CD14-positive monocyte (primary cell): Measurements from ENCODE around the gene SOX5. TPM values are rescaled to one million over a fixed set of nuclear protein-coding genes. Genes with fewer than 3 reads are reported as not detected.

Experiments
- DNase-seq, 3 donors: peaks; one replicate each; pipeline ENCODE4 v3.0.0-alpha.2; 2011 to 2022
- H2AFZ ChIP-seq: 2 replicates; pipeline ENCODE4 v1.6.0; 2012; ENCODE audit warnings: mild to moderate bottlenecking, low read depth, low read length, inconsistent platforms; ENCODE audit not compliant: insufficient read depth, poor library complexity, severe bottlenecking
- H3K27ac ChIP-seq, 2 donors: 1 replicate in 1 of 2; 2 replicates in 1 of 2; pipeline ENCODE4 v1.5.1; 2012 to 2013; ENCODE audit warnings: low read length in 2 of 2, control low read depth in 1 of 2, inconsistent platforms in 1 of 2, low read depth in 1 of 2, mild to moderate bottlenecking in 1 of 2
- H3K27me3 ChIP-seq, 2 donors: one replicate each; pipeline versions ENCODE4 v1.6.0 to v1.6.1; 2011 to 2013; ENCODE audit warnings: low read length in 2 of 2; ENCODE audit not compliant: control insufficient read depth in 2 of 2, insufficient read depth in 2 of 2
- H3K36me3 ChIP-seq, 2 donors: replicated peaks in 1 of 2; 1 replicate in 1 of 2; 2 replicates in 1 of 2; pipeline versions ENCODE4 v1.5.1 to v1.6.1; 2012 to 2013; ENCODE audit warnings: low read length in 2 of 2, control low read depth in 1 of 2, inconsistent platforms in 1 of 2, mild to moderate bottlenecking in 1 of 2; ENCODE audit not compliant: insufficient read depth in 2 of 2, control insufficient read depth in 1 of 2
- H3K4me1 ChIP-seq, 2 donors: 1 replicate in 1 of 2; 2 replicates in 1 of 2; pipeline versions ENCODE4 v1.5.1 to v1.6.1; 2012 to 2013; ENCODE audit warnings: low read length in 2 of 2, control low read depth in 1 of 2, inconsistent platforms in 1 of 2, mild to moderate bottlenecking in 1 of 2, moderate library complexity in 1 of 2; ENCODE audit not compliant: insufficient read depth in 2 of 2, control insufficient read depth in 1 of 2
- H3K4me2 ChIP-seq: replicated peaks from 2 replicates; pipeline ENCODE3; 2012; ENCODE audit warnings: low read length, moderate library complexity, mild to moderate bottlenecking; ENCODE audit not compliant: poor library complexity, severe bottlenecking; ENCODE audit errors: extremely low read depth
- H3K4me3 ChIP-seq, 3 experiments: fragments of 200-600 bp in 1 of 3; sonication (generic) in 1 of 3; replicated peaks in 1 of 3; 1 replicate in 2 of 3; 2 replicates in 1 of 3; pipeline ENCODE4 v1.5.1; 2011 to 2013; ENCODE audit warnings: low read length in 3 of 3, mild to moderate bottlenecking in 3 of 3, control low read depth in 2 of 3, low read depth in 2 of 3, inconsistent platforms in 1 of 3, moderate library complexity in 1 of 3
- H3K79me2 ChIP-seq: 2 replicates; pipeline ENCODE4 v1.6.0; 2012; ENCODE audit warnings: mild to moderate bottlenecking, control low read depth, inconsistent platforms, low read length, moderate library complexity; ENCODE audit not compliant: insufficient read depth
- H3K9ac ChIP-seq: 2 replicates; pipeline ENCODE4 v1.6.0; 2017; ENCODE audit warnings: low read length, mild to moderate bottlenecking; ENCODE audit not compliant: insufficient read depth, poor library complexity, severe bottlenecking
- H3K9me3 ChIP-seq, 2 donors: replicated peaks in 1 of 2; 1 replicate in 1 of 2; 2 replicates in 1 of 2; pipeline versions ENCODE4 v1.5.1 to v1.6.1; 2012 to 2013; ENCODE audit warnings: low read length in 2 of 2, control low read depth in 1 of 2; ENCODE audit not compliant: control insufficient read depth in 1 of 2, insufficient read depth in 1 of 2
- H4K20me1 ChIP-seq: 2 replicates; pipeline ENCODE4 v1.6.0; 2012; ENCODE audit warnings: mild to moderate bottlenecking, low read length, control low read depth, moderate library complexity; ENCODE audit not compliant: insufficient read depth
- H3K27ac Mint-ChIP-seq, 7 donors: one replicate each; pipeline ENCODE4 v1.8.0; 2020; ENCODE audit warnings: mild to moderate bottlenecking in 7 of 7, mixed read lengths in 7 of 7, moderate library complexity in 6 of 7, inconsistent platforms in 2 of 7
- H3K27me3 Mint-ChIP-seq, 3 donors: one replicate each; pipeline ENCODE4 v1.8.0; 2021 to 2022; ENCODE audit warnings: low read depth in 3 of 3, mild to moderate bottlenecking in 3 of 3, mixed read lengths in 3 of 3, moderate library complexity in 3 of 3, inconsistent platforms in 1 of 3
- H3K36me3 Mint-ChIP-seq, 2 donors: one replicate each; pipeline ENCODE4 v1.8.0; 2020; ENCODE audit warnings: mixed read lengths in 2 of 2, inconsistent platforms in 1 of 2, mild to moderate bottlenecking in 1 of 2
- H3K4me1 Mint-ChIP-seq: one replicate; pipeline ENCODE4 v1.8.0; 2020; ENCODE audit warnings: mild to moderate bottlenecking, mixed read lengths
- H3K4me3 Mint-ChIP-seq, 2 donors: one replicate each; pipeline ENCODE4 v1.8.0; 2020; ENCODE audit warnings: mild to moderate bottlenecking in 2 of 2, mixed read lengths in 2 of 2, moderate library complexity in 1 of 2
- H3K9me3 Mint-ChIP-seq, 7 donors: one replicate each; pipeline ENCODE4 v1.8.0; 2020 to 2022; ENCODE audit warnings: mixed read lengths in 7 of 7, mild to moderate bottlenecking in 6 of 7, moderate library complexity in 6 of 7, inconsistent platforms in 2 of 7
- WGBS: methylation state at CpG from one replicate; pipeline ENCODE4 v1.1.5; 2013; ENCODE audit warnings: missing lambda C conversion rate; ENCODE audit not compliant: insufficient coverage; 5-methylcytosine and 5-hydroxymethylcytosine counted together
- intact Hi-C, 2 donors: fragments of 100-400 bp; cut with micrococcal nuclease; formaldehyde crosslinking; loops; one replicate each; pipeline versions ENCODE4 v1.15.0 to v1.15.1; 2023
- polyA plus RNA-seq, 3 donors: library from polyadenylated mRNA; depleted of rRNA in 1 of 3; unstranded in 2 of 3; stranded (reverse) in 1 of 3; fragments of 300-500 nt in 2 of 3; fragments of >200 nt in 1 of 3; fragmentation: Illumina TruSeq in 2 of 3; gene quantifications; 1 replicate in 2 of 3; 2 replicates in 1 of 3; pipeline ENCODE4 v1.2.3, GENCODE V29; 2012 to 2021
- TF ChIP-seq, protein P1 (sequence below): fragments of 200-600 bp; IDR thresholded peaks from one replicate; pipeline ENCODE4 v1.8.0; 2022; ENCODE audit warnings: antibody characterized with exemption, mild to moderate bottlenecking

SOX5 gene
- polyA plus RNA-seq, 3 donors = not detected

DNA sequence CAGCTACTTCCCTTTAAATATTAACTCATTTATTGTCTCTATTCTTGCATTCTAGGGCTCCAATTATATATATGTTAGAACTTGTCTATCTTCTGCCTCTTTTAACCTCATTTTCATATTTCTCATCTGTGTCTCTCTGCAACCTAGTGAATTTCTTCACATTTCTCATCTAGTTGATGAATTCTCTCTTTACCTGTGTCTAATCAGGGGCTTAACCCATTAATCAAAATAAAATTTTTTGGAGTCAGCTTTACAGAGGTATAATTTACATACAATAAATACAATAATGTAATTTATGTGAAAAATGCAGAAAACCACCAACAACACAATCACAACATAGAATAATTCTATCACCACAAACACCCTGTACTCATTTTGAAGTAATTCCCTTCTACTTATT lies 255.2 kb downstream of the SOX5 start:
- Histone ChIP-seq H3K27ac (no peak overlapping the region), H3K27me3 (no peaks in the 10 kb centered on the region), H3K4me2 (no peak overlapping the region), H3K79me2 (no peaks in the 10 kb centered on the region), H3K4me1 (no peaks in the 10 kb centered on the region), H2AFZ (no peak overlapping the region), H4K20me1 (no peaks in the 10 kb centered on the region), H3K4me3 (no peak overlapping the region), H3K36me3 (no peaks in the 10 kb centered on the region), H3K9me3 (peaks cover 0 to 4% of the 10 kb centered on the region in 2 donors), H3K9ac (no peak overlapping the region)
- Mint-ChIP-seq H3K27me3 (no peaks in the 10 kb centered on the region), H3K4me3 (no peak overlapping the region), H3K9me3 (peaks cover 0 to 9% (median 3%) of the 10 kb centered on the region in 7 donors), H3K36me3 (no peaks in the 10 kb centered on the region), H3K27ac (no peak overlapping the region), H3K4me1 (no peaks in the 10 kb centered on the region)
- intact Hi-C loops = no loop called here
- TF ChIP-seq, protein P1, sequence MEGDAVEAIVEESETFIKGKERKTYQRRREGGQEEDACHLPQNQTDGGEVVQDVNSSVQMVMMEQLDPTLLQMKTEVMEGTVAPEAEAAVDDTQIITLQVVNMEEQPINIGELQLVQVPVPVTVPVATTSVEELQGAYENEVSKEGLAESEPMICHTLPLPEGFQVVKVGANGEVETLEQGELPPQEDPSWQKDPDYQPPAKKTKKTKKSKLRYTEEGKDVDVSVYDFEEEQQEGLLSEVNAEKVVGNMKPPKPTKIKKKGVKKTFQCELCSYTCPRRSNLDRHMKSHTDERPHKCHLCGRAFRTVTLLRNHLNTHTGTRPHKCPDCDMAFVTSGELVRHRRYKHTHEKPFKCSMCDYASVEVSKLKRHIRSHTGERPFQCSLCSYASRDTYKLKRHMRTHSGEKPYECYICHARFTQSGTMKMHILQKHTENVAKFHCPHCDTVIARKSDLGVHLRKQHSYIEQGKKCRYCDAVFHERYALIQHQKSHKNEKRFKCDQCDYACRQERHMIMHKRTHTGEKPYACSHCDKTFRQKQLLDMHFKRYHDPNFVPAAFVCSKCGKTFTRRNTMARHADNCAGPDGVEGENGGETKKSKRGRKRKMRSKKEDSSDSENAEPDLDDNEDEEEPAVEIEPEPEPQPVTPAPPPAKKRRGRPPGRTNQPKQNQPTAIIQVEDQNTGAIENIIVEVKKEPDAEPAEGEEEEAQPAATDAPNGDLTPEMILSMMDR = no peak
- DNase-seq = no peak

- Histone ChIP-seq H3K36me3 (no peaks in the 10 kb centered on the region), H3K4me1 (no peaks in the 10 kb centered on the region), H3K79me2 (no peaks in the 10 kb centered on the region), H4K20me1 (no peaks in the 10 kb centered on the region), H3K4me2 (no peak overlapping the region), H3K27me3 (no peaks in the 10 kb centered on the region), H3K4me3 (no peak overlapping the region), H2AFZ (no peak overlapping the region), H3K9ac (no peak overlapping the region), H3K9me3 (peaks cover 0 to 4% of the 10 kb centered on the region in 2 donors), H3K27ac (no peak overlapping the region)
- TF ChIP-seq, protein P1 = no peak
- Mint-ChIP-seq H3K36me3 (no peaks in the 10 kb centered on the region), H3K4me1 (no peaks in the 10 kb centered on the region), H3K27me3 (no peaks in the 10 kb centered on the region), H3K9me3 (peaks cover 0 to 6% (median 3%) of the 10 kb centered on the region in 7 donors), H3K27ac (no peak overlapping the region), H3K4me3 (no peak overlapping the region)
- no CpG with 5 or more reads among the region's 1 CpG for WGBS
- DNase-seq = no peak
- intact Hi-C loops = no loop called here
These were observed 261.5 kb downstream of the SOX5 start for GRCh38 chr12:23687947-23688346.
